LNCAP (cell line): ENCODE results near the gene SBNO1.

Source experiments
- TF ChIP-seq, protein P1 (sequence below): fragments of 450-650 bp; IDR thresholded peaks from 2 replicates; pipeline ENCODE4 v1.5.1; 2017; ENCODE audit warnings: mild to moderate bottlenecking

The SBNO1 gene

GRCh38 chr12:123271001-123271668 is 93.5 kb downstream of the SBNO1 start:
- TF ChIP-seq, protein P1, sequence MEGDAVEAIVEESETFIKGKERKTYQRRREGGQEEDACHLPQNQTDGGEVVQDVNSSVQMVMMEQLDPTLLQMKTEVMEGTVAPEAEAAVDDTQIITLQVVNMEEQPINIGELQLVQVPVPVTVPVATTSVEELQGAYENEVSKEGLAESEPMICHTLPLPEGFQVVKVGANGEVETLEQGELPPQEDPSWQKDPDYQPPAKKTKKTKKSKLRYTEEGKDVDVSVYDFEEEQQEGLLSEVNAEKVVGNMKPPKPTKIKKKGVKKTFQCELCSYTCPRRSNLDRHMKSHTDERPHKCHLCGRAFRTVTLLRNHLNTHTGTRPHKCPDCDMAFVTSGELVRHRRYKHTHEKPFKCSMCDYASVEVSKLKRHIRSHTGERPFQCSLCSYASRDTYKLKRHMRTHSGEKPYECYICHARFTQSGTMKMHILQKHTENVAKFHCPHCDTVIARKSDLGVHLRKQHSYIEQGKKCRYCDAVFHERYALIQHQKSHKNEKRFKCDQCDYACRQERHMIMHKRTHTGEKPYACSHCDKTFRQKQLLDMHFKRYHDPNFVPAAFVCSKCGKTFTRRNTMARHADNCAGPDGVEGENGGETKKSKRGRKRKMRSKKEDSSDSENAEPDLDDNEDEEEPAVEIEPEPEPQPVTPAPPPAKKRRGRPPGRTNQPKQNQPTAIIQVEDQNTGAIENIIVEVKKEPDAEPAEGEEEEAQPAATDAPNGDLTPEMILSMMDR: peak; percentile 73

DNA sequence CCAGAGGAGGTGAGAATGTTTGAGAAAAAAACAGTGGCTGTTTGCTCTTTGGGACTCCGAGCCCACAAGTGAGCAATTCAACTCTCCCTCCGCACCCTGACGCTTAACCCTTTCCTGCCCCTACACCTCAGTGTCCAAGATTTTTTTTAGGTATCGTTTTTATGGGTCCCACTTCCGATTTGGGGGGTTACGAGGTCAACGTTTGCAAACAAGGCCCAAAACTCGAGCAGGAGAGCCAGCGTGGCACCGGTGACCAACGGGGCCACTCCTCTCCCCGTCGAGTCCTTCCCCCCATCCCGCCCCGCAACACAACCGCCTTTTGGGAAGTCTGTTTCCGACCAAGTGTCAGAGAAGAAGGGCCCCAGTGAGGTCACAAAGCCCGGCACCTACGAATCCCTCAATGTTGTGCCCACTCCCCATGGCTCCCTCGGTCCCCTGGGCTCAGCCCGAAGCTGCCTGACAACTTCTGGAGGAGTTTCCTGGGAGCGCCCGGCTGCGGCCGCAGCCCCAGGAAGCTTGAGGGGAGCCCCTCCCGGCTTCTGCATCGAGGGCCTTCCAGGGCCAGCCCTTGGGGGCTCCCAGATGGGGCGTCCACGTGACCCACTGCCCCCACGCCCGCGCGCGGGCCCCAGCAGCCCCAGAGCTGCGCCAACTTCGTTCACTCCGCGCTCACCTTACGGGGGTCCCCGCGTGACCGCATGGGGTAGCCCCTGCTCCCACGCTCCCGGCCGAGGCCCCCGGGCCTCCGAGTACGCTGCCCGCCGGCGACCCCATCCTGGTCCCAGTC is 94.2 kb downstream of the SBNO1 start:
- TF ChIP-seq, protein P1: no peak

DNA sequence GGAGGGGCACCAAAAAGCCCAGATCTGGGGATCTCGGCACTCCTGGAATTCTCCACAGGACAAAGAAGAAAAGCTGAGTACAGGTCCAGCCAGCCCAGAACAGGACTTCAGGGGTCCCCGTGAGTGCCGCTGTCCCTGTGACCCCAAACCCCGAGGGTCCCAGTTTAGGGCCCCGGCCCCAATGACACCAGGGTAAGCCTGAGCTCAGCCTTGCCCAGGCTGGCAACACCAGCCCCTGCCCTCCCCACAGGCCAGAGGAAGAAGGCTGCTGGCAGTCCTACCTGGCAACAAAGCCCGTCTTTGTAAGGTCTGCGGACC is 94.8 kb downstream of the SBNO1 start:
- TF ChIP-seq, protein P1: no peak

DNA sequence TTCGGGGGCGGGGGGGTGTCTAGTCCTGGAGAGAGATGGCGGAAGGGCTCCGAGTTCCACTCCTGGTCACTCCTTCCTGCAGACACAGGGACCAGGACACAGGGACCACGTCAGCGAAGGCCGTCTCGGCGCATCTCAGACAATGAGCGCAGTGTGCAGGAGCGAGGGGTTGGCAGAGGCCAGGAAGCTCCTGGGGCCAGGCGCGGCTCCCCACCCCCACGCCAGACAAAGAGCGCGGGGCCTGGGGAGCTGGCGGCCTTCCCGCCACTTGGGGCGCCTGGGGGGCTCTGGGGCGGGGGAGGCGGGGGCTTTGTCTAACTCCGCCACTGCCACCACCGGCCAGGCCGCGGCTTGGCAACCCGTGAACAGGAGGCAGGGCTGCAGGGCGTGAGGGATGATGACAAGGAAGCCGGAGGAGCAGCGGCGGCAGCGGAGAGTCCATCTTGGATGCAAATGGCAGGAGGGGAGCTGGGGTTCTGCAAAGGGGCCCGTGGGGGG is 95.2 kb downstream of the SBNO1 start:
- TF ChIP-seq, protein P1: no peak

- TF ChIP-seq, protein P1: no peak
These were observed 95.8 kb downstream of the SBNO1 start for GRCh38 chr12:123268850-123269249.

GRCh38 chr12:123267991-123268843 is 96.4 kb downstream of the SBNO1 start:
- TF ChIP-seq, protein P1: no peak

DNA sequence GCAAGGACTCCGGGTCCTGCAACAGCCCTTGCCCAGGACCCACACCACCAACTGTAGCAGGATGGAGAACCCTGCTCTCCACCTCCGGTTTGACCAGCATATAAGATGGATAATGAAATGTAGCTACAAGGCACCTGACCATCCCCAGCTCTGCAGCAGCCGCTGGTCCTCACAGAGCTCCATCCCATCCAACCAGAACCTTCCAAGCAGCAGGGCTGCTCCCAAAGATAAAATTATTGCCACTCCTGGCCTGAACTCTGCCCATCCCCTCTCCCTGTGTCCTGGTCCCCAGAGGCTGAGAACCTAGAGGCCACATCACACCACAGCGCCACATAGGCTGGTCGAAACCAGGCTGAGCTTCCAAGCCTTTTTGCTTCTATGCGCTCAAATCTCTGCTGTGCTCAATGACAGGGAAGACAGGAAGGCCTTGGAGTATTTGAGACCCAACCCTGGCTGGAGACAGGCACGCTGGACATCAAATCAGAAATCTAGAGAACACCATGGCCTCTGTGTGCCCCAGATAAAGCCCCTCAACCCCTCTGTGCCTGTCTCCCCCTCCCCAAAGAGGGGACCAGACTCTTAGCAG is 97.2 kb downstream of the SBNO1 start:
- TF ChIP-seq, protein P1: no peak
